Activated T-cell treated with anti-CD3 and anti-CD28 coated beads, Interleukin-2, amount 50 U/mL, for 24 hours (primary cell): ENCODE data around the gene NAPB.

Experiments used
- DNase-seq: peaks from one replicate; pipeline ENCODE4 v3.0.0-alpha.2; 2020
- H3K27ac Mint-ChIP-seq: 2 replicates; pipeline ENCODE4 v1.8.0; 2020; ENCODE audit warnings: mild to moderate bottlenecking, mixed read lengths
- H3K27me3 Mint-ChIP-seq: 2 replicates; pipeline ENCODE4 v1.8.0; 2020; ENCODE audit warnings: mixed read lengths
- H3K36me3 Mint-ChIP-seq: 2 replicates; pipeline ENCODE4 v1.8.0; 2020; ENCODE audit warnings: low read depth, mixed read lengths
- H3K4me1 Mint-ChIP-seq: 2 replicates; pipeline ENCODE4 v1.8.0; 2020; ENCODE audit warnings: low read depth, mixed read lengths
- H3K4me3 Mint-ChIP-seq: 2 replicates; pipeline ENCODE4 v1.8.0; 2020; ENCODE audit warnings: mild to moderate bottlenecking, moderate library complexity, mixed read lengths
- H3K9me3 Mint-ChIP-seq: 2 replicates; pipeline ENCODE4 v1.8.0; 2020; ENCODE audit warnings: mixed read lengths

NAPB gene

GRCh38 chr20:23446505-23446904 is 25.2 kb upstream of the NAPB start:
- Mint-ChIP-seq H3K4me1 (no peaks in the 10 kb centered on the region), H3K27ac (no peak overlapping the region), H3K36me3 (no peaks in the 10 kb centered on the region), H3K27me3 (no peaks in the 10 kb centered on the region), H3K4me3 (no peak overlapping the region), H3K9me3 (no peaks in the 10 kb centered on the region)
- DNase-seq: peak; percentile 39

DNA sequence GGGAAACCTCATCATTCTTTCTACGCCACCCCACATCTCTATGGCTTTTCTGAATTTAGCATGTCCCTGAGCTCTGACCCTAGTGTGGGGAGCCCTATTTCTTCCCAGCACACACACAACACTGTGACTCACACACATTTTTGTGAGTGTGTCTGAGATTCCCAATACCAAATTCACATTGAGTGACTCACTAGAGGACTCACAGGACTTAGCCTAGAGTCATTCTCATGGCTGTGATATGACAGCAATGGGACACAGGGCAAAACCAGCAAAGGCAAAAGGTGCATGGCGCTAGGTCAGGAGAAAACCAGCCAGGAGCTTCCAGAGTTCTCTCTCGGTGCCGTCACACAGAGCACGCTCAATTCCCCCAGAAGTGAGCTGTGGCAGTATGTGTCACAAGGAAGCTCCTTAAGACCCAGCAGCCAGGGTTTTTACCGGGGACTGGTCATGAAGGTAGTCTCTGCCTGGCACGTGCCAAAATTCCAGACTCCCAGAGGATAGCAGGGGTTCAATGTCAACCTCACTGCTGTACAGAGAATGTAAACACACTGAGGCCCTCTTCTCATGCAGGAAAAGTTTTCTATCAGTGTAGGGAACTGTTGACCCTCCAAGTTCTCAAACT is 24.4 kb upstream of the NAPB start:
- Mint-ChIP-seq H3K27ac (no peak overlapping the region), H3K36me3 (no peaks in the 10 kb centered on the region), H3K4me1 (no peaks in the 10 kb centered on the region), H3K27me3 (no peaks in the 10 kb centered on the region), H3K4me3 (no peak overlapping the region), H3K9me3 (no peaks in the 10 kb centered on the region)
- DNase-seq: no peak

- no peak for DNase-seq
- H3K4me3 Mint-ChIP-seq: no peak overlapping the region
- H3K36me3 Mint-ChIP-seq: no peaks in the 10 kb centered on the region
- H3K9me3 Mint-ChIP-seq: no peaks in the 10 kb centered on the region
- H3K4me1 Mint-ChIP-seq: no peaks in the 10 kb centered on the region
- no peak overlapping the region for H3K27ac Mint-ChIP-seq
- no peaks in the 10 kb centered on the region for H3K27me3 Mint-ChIP-seq
These were observed 23.6 kb upstream of the NAPB start for GRCh38 chr20:23444859-23445258.

GRCh38 chr20:23442436-23442835 is 21.1 kb upstream of the NAPB start:
- H3K27me3 Mint-ChIP-seq: no peaks in the 10 kb centered on the region
- H3K4me3 Mint-ChIP-seq: no peak overlapping the region
- no peak for DNase-seq
- H3K9me3 Mint-ChIP-seq: no peaks in the 10 kb centered on the region
- H3K27ac Mint-ChIP-seq: no peak overlapping the region
- H3K4me1 Mint-ChIP-seq: no peaks in the 10 kb centered on the region
- no peaks in the 10 kb centered on the region for H3K36me3 Mint-ChIP-seq

GRCh38 chr20:23441850-23442313 is 20.6 kb upstream of the NAPB start:
- H3K27ac Mint-ChIP-seq: no peak overlapping the region
- H3K4me3 Mint-ChIP-seq: no peak overlapping the region
- DNase-seq: peak; percentile 59
- no peaks in the 10 kb centered on the region for H3K4me1 Mint-ChIP-seq
- no peaks in the 10 kb centered on the region for H3K36me3 Mint-ChIP-seq
- no peaks in the 10 kb centered on the region for H3K9me3 Mint-ChIP-seq
- no peaks in the 10 kb centered on the region for H3K27me3 Mint-ChIP-seq

DNA sequence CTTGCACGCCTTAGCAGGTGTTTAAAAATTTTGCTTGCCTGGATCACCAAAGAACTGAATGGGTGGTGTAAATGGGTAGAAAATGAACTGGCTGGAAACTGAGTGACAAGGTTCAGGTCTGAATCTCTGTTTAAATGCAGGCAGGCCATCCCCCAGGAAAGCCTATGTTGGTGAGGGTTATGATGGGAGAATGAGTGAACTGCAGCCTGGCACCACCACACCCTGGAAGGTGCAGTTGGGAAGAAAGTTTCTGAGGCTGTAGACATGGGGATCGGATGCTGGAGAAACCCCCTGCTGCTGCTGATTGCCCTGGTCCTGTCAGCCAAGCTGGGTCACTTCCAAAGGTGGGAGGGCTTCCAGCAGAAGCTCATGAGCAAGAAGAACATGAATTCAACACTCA is 18.7 kb upstream of the NAPB start:
- Mint-ChIP-seq H3K4me3 (no peak overlapping the region), H3K27me3 (no peaks in the 10 kb centered on the region), H3K9me3 (no peaks in the 10 kb centered on the region), H3K36me3 (no peaks in the 10 kb centered on the region), H3K27ac (no peak overlapping the region), H3K4me1 (no peaks in the 10 kb centered on the region)
- DNase-seq: no peak

DNA sequence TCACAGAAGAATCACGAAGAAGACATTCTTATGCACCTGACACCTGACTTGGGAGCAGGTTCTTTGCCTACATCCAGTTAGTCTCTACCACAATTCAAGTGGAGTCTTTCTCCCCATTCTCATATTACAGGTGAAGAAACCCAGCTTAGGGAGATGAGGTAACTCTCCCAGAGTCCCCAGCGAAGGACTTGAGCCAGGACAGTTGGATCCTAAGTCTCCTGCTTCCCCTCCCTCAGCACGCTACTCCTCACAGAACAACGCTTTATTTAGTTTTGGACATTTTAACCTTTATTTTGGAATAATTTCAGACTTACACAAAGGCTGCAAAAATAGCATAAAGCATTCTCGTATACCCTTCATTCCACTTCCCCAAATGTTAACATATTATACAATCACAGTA is 17.4 kb upstream of the NAPB start:
- no peak overlapping the region for H3K27ac Mint-ChIP-seq
- H3K4me1 Mint-ChIP-seq: no peaks in the 10 kb centered on the region
- no peak overlapping the region for H3K4me3 Mint-ChIP-seq
- H3K27me3 Mint-ChIP-seq: no peaks in the 10 kb centered on the region
- H3K36me3 Mint-ChIP-seq: no peaks in the 10 kb centered on the region
- DNase-seq: no peak
- no peaks in the 10 kb centered on the region for H3K9me3 Mint-ChIP-seq

DNA sequence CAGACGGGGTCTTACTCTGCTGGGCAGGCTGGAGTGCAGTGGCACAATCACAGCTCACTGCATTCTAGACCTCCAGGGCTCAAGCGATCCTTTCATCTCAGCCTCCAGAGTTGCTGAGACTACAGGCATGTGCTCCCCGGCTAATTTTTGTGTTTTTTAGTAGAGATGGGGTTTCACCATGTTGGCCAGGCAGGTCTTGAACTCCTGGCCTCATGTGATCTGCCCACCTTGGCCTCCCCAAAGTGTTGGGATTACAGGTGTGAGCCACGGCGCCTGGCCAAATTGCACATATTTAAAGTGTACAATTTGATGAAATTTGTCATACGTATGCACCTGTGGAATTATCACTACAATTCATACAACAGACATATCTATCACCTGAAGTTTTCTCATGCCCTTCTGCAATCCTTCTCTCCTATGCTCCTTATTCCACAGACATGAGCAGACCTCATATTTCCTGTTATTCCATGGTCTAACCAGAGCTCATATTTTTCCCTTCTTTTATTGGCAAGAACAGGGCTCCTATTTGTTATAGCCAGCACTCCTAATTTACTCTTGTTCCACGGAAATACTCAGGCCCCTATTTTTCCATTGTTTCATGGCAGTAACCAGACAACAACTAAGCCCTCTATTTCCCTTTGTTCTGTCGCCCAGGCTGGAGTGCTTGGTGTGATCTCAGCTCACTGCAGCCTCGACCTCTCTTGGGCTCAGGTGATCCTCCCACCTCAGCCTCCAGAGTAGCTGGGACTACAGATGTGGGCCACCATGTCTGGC is 16.0 kb upstream of the NAPB start:
- Mint-ChIP-seq H3K9me3 (no peaks in the 10 kb centered on the region), H3K27me3 (no peaks in the 10 kb centered on the region), H3K27ac (no peak overlapping the region), H3K4me1 (no peaks in the 10 kb centered on the region), H3K36me3 (no peaks in the 10 kb centered on the region), H3K4me3 (no peak overlapping the region)
- no peak for DNase-seq

DNA sequence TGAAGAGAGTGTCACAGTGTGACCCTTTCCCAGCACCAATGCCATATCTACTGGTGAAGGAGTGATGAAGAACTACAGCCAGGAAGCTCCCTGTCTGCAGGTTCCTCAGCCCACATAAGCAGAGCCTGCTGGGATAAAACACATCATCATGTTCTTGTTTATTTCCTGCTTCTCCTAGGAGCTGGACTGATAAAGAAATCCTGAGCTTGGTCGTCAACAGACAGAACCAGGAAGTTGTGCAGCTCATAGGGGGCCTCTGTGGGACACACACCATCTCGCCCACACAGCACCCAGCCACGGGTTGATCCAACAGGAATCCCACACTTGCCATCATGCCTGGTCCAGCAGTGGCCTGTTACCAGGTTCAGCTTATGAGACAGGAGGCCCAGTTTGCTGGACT is 15.4 kb upstream of the NAPB start:
- no peaks in the 10 kb centered on the region for H3K9me3 Mint-ChIP-seq
- H3K27ac Mint-ChIP-seq: no peak overlapping the region
- no peaks in the 10 kb centered on the region for H3K36me3 Mint-ChIP-seq
- no peak for DNase-seq
- no peak overlapping the region for H3K4me3 Mint-ChIP-seq
- H3K4me1 Mint-ChIP-seq: no peaks in the 10 kb centered on the region
- no peaks in the 10 kb centered on the region for H3K27me3 Mint-ChIP-seq

GRCh38 chr20:23435626-23436539 is 14.6 kb upstream of the NAPB start:
- H3K27ac Mint-ChIP-seq: no peak overlapping the region
- DNase-seq: no peak
- no peaks in the 10 kb centered on the region for H3K27me3 Mint-ChIP-seq
- no peak overlapping the region for H3K4me3 Mint-ChIP-seq
- H3K4me1 Mint-ChIP-seq: no peaks in the 10 kb centered on the region
- no peaks in the 10 kb centered on the region for H3K9me3 Mint-ChIP-seq
- H3K36me3 Mint-ChIP-seq: no peaks in the 10 kb centered on the region

DNA sequence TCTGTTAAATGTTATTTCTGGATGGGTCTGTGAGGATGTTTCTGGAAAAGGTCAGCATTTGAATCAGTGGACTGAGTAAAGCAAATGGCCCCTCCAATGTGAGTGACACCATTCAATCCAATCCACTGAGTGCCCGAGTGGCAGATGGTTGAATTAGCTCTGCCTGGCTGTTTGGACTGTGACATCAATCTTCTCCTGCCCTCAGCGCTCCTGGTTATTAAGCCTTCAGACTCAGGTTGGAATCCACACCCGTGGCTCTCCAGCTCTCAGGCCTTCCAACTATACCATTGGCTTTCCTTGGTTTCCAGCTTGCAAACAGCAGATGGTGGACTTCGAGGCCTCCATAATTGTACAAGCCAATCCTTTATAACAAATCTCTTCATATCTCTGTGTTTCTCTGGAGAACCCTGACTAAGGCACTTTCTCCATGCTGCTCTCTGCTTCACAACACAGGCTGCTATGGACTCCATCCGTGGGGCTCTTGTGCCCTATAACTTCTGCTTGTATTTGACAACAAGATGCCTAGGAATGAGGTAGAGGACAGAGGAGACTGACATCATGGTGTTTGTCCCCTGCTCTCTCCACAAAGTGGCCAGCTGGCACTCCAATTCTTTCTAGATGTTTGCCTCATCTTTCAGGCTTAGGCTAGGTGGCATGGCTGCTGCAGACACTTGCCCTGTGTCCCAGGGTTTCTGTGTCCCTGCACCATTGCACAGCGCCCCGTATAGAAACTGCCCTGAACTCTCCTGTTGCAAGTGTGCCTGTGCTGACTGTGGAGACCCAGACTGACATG is 13.4 kb upstream of the NAPB start:
- Mint-ChIP-seq H3K4me1 (no peaks in the 10 kb centered on the region), H3K9me3 (no peaks in the 10 kb centered on the region), H3K27ac (no peak overlapping the region), H3K27me3 (no peaks in the 10 kb centered on the region), H3K4me3 (no peak overlapping the region), H3K36me3 (no peaks in the 10 kb centered on the region)
- no peak for DNase-seq

GRCh38 chr20:23433628-23434027 is 12.3 kb upstream of the NAPB start:
- Mint-ChIP-seq H3K9me3 (no peaks in the 10 kb centered on the region), H3K4me1 (no peaks in the 10 kb centered on the region), H3K36me3 (no peaks in the 10 kb centered on the region), H3K4me3 (no peak overlapping the region), H3K27ac (no peak overlapping the region), H3K27me3 (no peaks in the 10 kb centered on the region)
- DNase-seq: no peak

- H3K9me3 Mint-ChIP-seq: no peaks in the 10 kb centered on the region
- H3K4me1 Mint-ChIP-seq: peaks cover 7% of the 10 kb centered on the region
- peaks cover 16% of the 10 kb centered on the region for H3K27me3 Mint-ChIP-seq
- H3K27ac Mint-ChIP-seq: no peak overlapping the region
- no peak for DNase-seq
- H3K4me3 Mint-ChIP-seq: no peak overlapping the region
- H3K36me3 Mint-ChIP-seq: peaks cover under 1% of the 10 kb centered on the region
These were observed 3.8 kb upstream of the NAPB start for GRCh38 chr20:23425129-23425528.
